Neural cell (in vitro differentiated cells): ENCODE data around the gene DPH6. TPM values are rescaled to one million over a fixed set of nuclear protein-coding genes. Genes with fewer than 3 reads are reported as not detected.

Experiments used
- H2AFZ ChIP-seq: fragments of 200-600, 300-800 bp; sonication (generic), shearing (Covaris generic); 2 replicates; pipeline ENCODE4 v1.6.0; 2014; ENCODE audit warnings: low read depth, mild to moderate bottlenecking, antibody characterized with exemption, low read length, moderate library complexity
- H3F3A ChIP-seq: fragments of 200-600 bp; shearing (Covaris generic); 2 replicates; pipeline ENCODE4 v1.6.1; 2016; ENCODE audit warnings: mild to moderate bottlenecking, moderate library complexity, mixed read lengths, antibody characterized with exemption, low read length; ENCODE audit not compliant: insufficient read depth, poor library complexity, severe bottlenecking
- H3K27ac ChIP-seq: fragments of 200-600, 300-800 bp; sonication (generic), shearing (Covaris generic); 2 replicates; pipeline ENCODE4 v1.5.1; 2014; ENCODE audit warnings: mild to moderate bottlenecking, low read length, moderate library complexity
- H3K27me3 ChIP-seq: fragments of 300-800, 200-600 bp; sonication (generic), shearing (Covaris generic); 2 replicates; pipeline ENCODE4 v1.6.0; 2014; ENCODE audit warnings: mild to moderate bottlenecking, low read depth, low read length, moderate library complexity; ENCODE audit not compliant: insufficient read depth
- H3K36me3 ChIP-seq: fragments of 300-800, 200-600 bp; sonication (generic), shearing (Covaris generic); 2 replicates; pipeline ENCODE4 v1.5.1; 2014; ENCODE audit warnings: mild to moderate bottlenecking, antibody characterized with exemption, low read length, moderate library complexity; ENCODE audit not compliant: insufficient read depth
- H3K4me2 ChIP-seq: fragments of 300-800, 200-600 bp; sonication (generic), shearing (Covaris generic); 2 replicates; pipeline ENCODE4 v1.6.0; 2014; ENCODE audit warnings: mild to moderate bottlenecking, low read length
- H3K4me3 ChIP-seq: fragments of 300-800, 200-600 bp; sonication (generic), shearing (Covaris generic); 2 replicates; pipeline ENCODE4 v1.5.1; 2014; ENCODE audit warnings: mild to moderate bottlenecking, low read length, moderate library complexity
- H3K79me2 ChIP-seq: fragments of 200-600 bp; shearing (Covaris generic); replicated peaks from 2 replicates; pipeline ENCODE4 v1.6.0; 2014; ENCODE audit warnings: mild to moderate bottlenecking, low read length, moderate library complexity; ENCODE audit not compliant: insufficient read depth
- H3K9ac ChIP-seq: fragments of 300-800, 200-600 bp; sonication (generic), shearing (Covaris generic); 2 replicates; pipeline ENCODE4 v1.6.1; 2016; ENCODE audit warnings: mild to moderate bottlenecking, low read length, mixed read lengths
- H3K9me2 ChIP-seq: fragments of 200-600 bp; shearing (Covaris generic); 2 replicates; pipeline ENCODE4 v1.6.1; 2016; ENCODE audit warnings: mild to moderate bottlenecking, low read length, mixed read lengths; ENCODE audit not compliant: insufficient read depth
- H3K9me3 ChIP-seq: fragments of 200-600, 300-800 bp; sonication (generic), shearing (Covaris generic); 2 replicates; pipeline ENCODE4 v1.6.1; 2016; ENCODE audit warnings: mild to moderate bottlenecking, mixed run types, low read length, moderate library complexity, mixed read lengths
- H4K20me1 ChIP-seq: fragments of 200-600 bp; shearing (Covaris generic); 2 replicates; pipeline ENCODE4 v1.6.1; 2016; ENCODE audit warnings: mild to moderate bottlenecking, mixed run types; ENCODE audit not compliant: insufficient read depth
- CTCF ChIP-seq: fragments of 450-650 bp; IDR thresholded peaks from 2 replicates; pipeline ENCODE4 v1.5.1; 2014; ENCODE audit warnings: antibody characterized with exemption, mild to moderate bottlenecking, moderate library complexity; ENCODE audit not compliant: poor library complexity, severe bottlenecking
- EP300 ChIP-seq: fragments of 450-650 bp; conservative IDR thresholded peaks from 2 replicates; pipeline ENCODE4 v1.6.1; 2014; ENCODE audit warnings: antibody characterized with exemption, mild to moderate bottlenecking, moderate library complexity; ENCODE audit not compliant: poor library complexity, severe bottlenecking
- EZH2 ChIP-seq: fragments of 200-600, 300-800 bp; shearing (Covaris generic), sonication (generic); IDR thresholded peaks from 2 replicates; pipeline ENCODE4 v1.6.1; 2014; ENCODE audit warnings: antibody characterized with exemption, low read length, borderline replicate concordance, mild to moderate bottlenecking; ENCODE audit not compliant: insufficient read depth, poor library complexity, severe bottlenecking
- MXI1 ChIP-seq: fragments of 450-650 bp; conservative IDR thresholded peaks from 2 replicates; pipeline ENCODE4 v1.6.1; 2014; ENCODE audit warnings: antibody characterized with exemption, mild to moderate bottlenecking; ENCODE audit not compliant: poor library complexity, severe bottlenecking
- POLR2AphosphoS5 ChIP-seq: IDR thresholded peaks from 2 replicates; pipeline ENCODE4 v1.6.1; 2012
- RAD21 ChIP-seq: fragments of 450-650 bp; conservative IDR thresholded peaks from 2 replicates; pipeline ENCODE4 v1.6.1; 2014; ENCODE audit warnings: antibody characterized with exemption, mild to moderate bottlenecking, moderate library complexity
- REST ChIP-seq: IDR thresholded peaks from 2 replicates; pipeline ENCODE4 v1.6.1; 2012; ENCODE audit warnings: borderline replicate concordance
- SMC3 ChIP-seq: fragments of 450-650 bp; conservative IDR thresholded peaks from 2 replicates; pipeline ENCODE4 v1.6.1; 2014; ENCODE audit warnings: antibody characterized with exemption, mild to moderate bottlenecking, moderate library complexity; ENCODE audit not compliant: poor library complexity
- TAF1 ChIP-seq: IDR thresholded peaks from 2 replicates; pipeline ENCODE4 v1.6.1; 2012; ENCODE audit warnings: low read depth
- polyA plus RNA-seq: library from polyadenylated mRNA; depleted of rRNA; stranded (reverse); fragments of >200 nt; gene quantifications from 2 replicates; pipeline ENCODE4 v1.2.3, GENCODE V29; 2014

Gene DPH6
- polyA plus RNA-seq, 1 donor from 2014 or later, result 6.9 TPM

GRCh38 chr15:35491999-35492398 lies 54.0 kb downstream of the DPH6 start:
- H3K27ac ChIP-seq, result no peak overlapping the region
- H3K36me3 ChIP-seq, result no peaks in the 10 kb centered on the region
- H4K20me1 ChIP-seq, result no peaks in the 10 kb centered on the region
- no peak overlapping the region for H2AFZ ChIP-seq
- H3K9ac ChIP-seq, result no peak overlapping the region
- no peak for TF ChIP-seq CTCF
- TF ChIP-seq REST, result no peak
- no peak for TF ChIP-seq EZH2
- TF ChIP-seq POLR2AphosphoS5, result no peak
- TF ChIP-seq SMC3, result no peak
- no peak for TF ChIP-seq MXI1
- TF ChIP-seq TAF1, result no peak
- no peak for TF ChIP-seq EP300
- no peak for TF ChIP-seq RAD21
- H3K4me2 ChIP-seq, result no peak overlapping the region
- H3K4me3 ChIP-seq, result no peak overlapping the region
- no peaks in the 10 kb centered on the region for H3K79me2 ChIP-seq
- no peaks in the 10 kb centered on the region for H3K9me2 ChIP-seq
- H3K27me3 ChIP-seq, result no peaks in the 10 kb centered on the region
- no peaks in the 10 kb centered on the region for H3K9me3 ChIP-seq
- H3F3A ChIP-seq, result no peaks in the 10 kb centered on the region

GRCh38 chr15:35491173-35491572 lies 54.8 kb downstream of the DPH6 start:
- H3K9me2 ChIP-seq, result no peaks in the 10 kb centered on the region
- TF ChIP-seq REST (no peak), EZH2 (no peak), RAD21 (no peak), POLR2AphosphoS5 (no peak), EP300 (no peak), CTCF (no peak), SMC3 (no peak), MXI1 (no peak), TAF1 (no peak)
- no peak overlapping the region for H2AFZ ChIP-seq
- H3K79me2 ChIP-seq, result no peaks in the 10 kb centered on the region
- H3K4me3 ChIP-seq, result no peak overlapping the region
- no peak overlapping the region for H3K4me2 ChIP-seq
- no peaks in the 10 kb centered on the region for H3K36me3 ChIP-seq
- H3K9ac ChIP-seq, result no peak overlapping the region
- no peaks in the 10 kb centered on the region for H3F3A ChIP-seq
- no peaks in the 10 kb centered on the region for H3K9me3 ChIP-seq
- H3K27me3 ChIP-seq, result no peaks in the 10 kb centered on the region
- H4K20me1 ChIP-seq, result no peaks in the 10 kb centered on the region
- no peak overlapping the region for H3K27ac ChIP-seq
